GM21381 (cell line): ENCODE results near the gene C20orf141.
"Not testable (repeated sequence)": the region's sequence is repeated elsewhere in the genome, so short reads cannot be mapped to it uniquely, and the experiment has no call there.

Experiments used
- ATAC-seq: cut with Tn5 transposase; IDR thresholded peaks from one replicate; pipeline ENCODE4 v1.9.1; 2021; ENCODE audit warnings: mild to moderate bottlenecking, moderate library complexity; ENCODE audit not compliant: unreplicated experiment

The C20orf141 gene

DNA sequence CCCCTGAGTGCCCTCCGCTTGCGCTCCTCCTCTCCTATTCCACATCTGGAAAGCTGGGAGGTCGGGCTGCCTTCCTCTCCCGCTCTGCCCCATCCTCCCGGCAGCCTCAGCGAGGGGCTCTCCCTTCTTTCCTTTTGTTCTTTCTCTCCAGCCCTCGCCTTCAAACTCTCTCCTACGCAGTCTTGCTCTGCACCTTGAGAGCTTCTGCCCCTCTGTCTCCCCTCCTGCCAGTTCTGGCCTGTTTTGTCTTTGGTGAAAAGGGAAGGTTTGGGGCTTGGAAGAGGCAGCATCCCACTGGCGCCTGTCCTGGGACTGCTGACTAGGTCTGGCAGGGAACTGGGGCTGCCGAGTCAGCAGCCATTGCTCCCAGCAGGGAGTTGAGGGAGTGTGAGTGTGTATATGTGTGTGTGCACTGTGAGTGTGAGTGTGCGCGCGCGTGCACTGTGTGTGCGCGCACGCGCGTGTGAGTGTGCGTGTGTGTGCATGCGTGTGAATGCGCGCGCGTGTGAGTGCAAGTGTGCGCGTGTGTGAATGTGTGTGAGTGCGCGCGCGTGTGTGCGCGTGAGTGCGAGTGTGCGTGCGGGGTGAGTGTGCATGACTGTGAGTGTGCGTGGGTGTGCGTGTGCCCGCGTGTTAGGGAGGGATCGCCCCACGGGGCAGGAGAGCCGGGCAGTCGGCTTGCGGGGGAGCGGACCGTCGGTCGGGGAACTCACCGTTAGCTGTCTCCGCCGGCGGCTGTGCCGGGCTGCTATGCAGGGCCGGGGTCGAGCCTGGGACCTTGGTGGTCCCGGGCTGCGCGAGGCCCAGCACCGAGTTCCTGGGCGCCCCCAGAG is 14.9 kb upstream of the C20orf141 start:
- ATAC-seq: peak; percentile 23

GRCh38 chr20:2800521-2801285 is 14.1 kb upstream of the C20orf141 start, which contains the start of gene CPXM1:
TSS of gene CPXM1 (minus strand) at chr20:2800627. CDS start at chr20:2800572, 55 bp downstream.
- peak; percentile 56 for ATAC-seq

- no peak for ATAC-seq
Observed at GRCh38 chr20:2801286-2801728, 13.5 kb upstream of the C20orf141 start.

DNA sequence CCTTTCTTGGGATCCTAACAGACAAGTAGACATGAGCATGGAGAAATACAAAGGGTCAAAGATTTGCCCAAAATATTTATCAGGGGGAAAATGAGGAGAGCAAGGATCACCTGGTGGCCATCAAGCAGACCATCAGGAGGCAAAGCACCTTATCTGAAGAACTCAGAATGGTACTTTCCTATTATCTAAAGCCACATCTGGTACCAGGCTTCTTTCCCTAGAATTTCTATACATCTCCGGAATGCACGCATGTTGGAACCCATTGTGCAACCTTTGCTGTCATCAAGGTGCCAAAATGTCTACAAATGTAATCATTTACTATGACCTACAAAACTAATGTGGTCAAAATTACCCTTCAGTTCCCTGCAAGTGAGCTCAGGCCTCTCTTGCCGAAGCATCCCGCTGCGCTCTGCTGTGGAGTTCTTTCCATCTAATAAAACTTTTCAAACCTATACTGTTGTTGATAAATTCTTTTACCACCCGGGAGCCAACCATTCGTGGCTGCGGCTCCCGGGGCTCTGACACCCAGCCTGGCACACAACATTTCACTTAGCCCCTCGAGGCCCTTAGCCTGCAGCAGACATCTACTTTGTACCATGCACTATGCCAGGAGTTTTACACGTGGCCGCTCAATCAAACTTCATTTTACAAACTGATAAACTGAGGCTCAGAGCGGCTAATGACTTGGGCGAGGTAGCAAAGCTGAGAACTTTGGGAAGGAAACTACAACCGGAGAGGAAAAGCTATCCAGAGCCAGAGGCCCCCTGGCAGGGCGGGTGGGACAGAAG is 10.6 kb upstream of the C20orf141 start:
- no peak for ATAC-seq

DNA sequence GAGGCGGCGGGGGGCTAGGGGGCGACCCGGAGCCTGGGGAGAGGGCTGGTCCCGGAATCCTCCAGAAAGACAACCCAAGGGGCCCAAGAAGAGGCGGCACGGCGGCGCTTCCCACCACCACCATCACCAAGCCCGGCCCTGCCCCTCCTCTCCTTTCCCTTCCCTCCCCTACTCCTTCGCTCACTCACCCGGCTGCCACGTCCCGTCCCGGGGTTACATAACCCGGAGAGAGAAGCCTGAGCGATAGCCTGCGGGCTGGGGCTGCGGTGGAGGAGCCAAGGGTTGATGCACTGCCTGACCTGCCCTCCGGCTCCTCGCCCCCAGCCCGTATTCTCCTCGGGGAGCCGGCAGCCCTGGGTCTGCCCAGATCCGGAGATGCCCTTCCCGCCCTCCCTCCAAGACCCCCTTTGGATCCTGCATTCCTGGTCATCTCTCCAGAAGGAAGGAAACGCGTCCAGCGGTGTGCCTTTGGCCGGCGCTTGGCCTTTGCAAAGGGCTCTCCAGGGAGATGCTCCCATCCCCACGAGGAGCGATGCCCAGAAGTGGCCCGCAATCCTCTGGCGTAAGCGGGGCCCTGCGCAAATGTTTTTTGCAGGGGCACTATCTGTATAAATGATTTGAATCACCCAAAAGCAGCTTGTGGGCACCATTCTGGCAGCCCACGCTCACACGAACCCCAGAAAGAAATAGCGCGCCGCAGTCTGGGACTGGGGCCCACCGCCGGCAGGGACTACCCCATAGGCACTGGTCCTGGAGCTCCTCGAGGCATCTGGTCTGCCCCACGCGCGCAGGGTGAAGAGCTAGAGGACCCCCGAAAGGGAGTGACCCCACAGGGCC is 9.7 kb upstream of the C20orf141 start:
- no peak for ATAC-seq

- no peak for ATAC-seq
Observed at GRCh38 chr20:2805689-2806350, 9.0 kb upstream of the C20orf141 start.

DNA sequence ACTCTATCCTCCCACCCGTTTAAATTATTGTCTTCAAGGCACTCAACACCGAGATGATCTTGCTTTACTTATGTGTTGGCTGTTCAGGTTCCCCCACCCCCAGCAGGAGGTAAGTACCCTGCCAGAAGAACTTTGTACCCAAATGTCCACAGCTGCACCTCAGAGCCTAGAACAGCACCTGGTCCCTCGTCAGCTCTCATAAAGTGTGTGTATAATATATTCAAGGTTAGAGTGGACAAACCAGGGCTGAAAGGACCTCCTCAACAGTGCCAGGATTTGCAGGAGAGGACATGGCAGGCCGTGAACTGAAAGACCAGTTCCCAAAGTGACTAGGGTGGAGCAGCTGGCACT is 8.5 kb upstream of the C20orf141 start:
- ATAC-seq: no peak

DNA sequence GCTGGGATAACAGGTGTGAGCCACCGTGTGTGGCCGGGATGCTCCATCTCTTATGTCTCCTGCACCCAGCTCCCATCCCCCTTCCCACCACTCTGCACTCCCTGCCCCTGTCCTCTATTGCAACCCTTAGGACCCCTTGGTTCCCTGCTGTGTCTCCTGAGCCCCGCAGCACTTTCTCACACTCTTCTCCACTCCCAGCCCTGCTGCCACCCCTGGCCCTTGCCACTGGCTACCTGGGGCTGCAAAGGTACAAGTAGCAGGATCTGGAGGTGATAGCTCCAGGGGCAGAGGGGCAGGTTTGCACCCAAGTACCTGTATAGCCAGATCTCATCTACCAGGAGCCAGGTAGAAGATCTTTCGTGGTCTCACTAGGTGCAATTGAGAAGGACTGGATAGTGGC is 7.8 kb upstream of the C20orf141 start:
- ATAC-seq: no peak

GRCh38 chr20:2807929-2808328 is 6.9 kb upstream of the C20orf141 start:
- ATAC-seq: not testable (repeated sequence)

GRCh38 chr20:2809690-2810089 is 5.1 kb upstream of the C20orf141 start:
- no peak for ATAC-seq

DNA sequence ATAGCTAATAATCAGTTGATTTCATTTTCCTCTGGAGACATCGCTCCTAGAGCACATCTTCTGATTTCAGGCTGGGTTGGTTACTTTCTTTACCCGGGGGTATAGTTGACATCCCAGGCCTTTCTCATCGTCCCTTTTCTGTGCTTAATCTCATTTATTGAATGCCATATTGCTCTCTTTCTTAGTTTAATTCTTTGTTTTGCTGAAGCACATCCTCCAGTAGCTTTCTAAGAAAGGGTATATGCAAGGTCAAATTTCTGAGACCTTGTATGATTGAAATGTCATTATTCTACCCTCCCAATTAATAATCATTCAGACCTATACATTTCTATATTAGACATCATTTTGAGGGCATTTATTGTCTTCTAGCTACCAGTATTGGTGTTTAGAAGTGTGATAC is 2.6 kb upstream of the C20orf141 start:
- ATAC-seq: no peak

DNA sequence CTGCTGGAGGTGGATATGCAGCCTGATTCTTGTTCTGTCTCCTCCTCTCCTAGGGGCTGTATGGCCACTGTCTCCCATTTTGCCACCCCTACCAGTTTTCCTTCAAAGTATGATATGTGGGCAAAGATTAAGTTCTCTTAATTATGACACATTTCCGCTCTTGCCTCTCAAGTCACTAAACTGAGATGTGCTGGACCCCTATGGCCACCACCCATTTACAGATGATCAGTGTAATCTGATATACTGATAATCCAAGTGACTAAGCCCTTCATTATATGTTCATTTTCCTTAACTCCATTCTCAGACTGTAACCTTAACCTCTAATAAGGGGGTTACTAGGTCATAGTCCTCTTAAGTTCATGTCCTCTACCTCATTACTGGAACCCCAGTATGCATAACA is 711 bp upstream of the C20orf141 start:
- no peak for ATAC-seq

- no peak for ATAC-seq
Observed at GRCh38 chr20:2815242-2815900, 584 bp downstream of the C20orf141 start.

GRCh38 chr20:2816030-2816582 is 1.3 kb downstream of the C20orf141 start, which contains the start of gene TMEM239:
TSS of gene TMEM239 (plus strand) at chr20:2816364. CDS start at chr20:2816555, 191 bp downstream.
- no peak for ATAC-seq

- ATAC-seq: no peak
Observed at GRCh38 chr20:2816583-2817340, 2.0 kb downstream of the C20orf141 start.

- ATAC-seq: no peak
Observed at GRCh38 chr20:2817341-2817726, 2.5 kb downstream of the C20orf141 start.

GRCh38 chr20:2817891-2818595 is 3.3 kb downstream of the C20orf141 start:
- no peak for ATAC-seq
